Spleen (tissue), 11 donors: ENCODE results near the gene GSE1. TPM values are rescaled to one million over a fixed set of nuclear protein-coding genes. Genes with fewer than 3 reads are reported as not detected.
"Not testable (repeated sequence)": the region's sequence is repeated elsewhere in the genome, so short reads cannot be mapped to it uniquely, and the experiment has no call there.

Source experiments
- DNase-seq: peaks from one replicate; pipeline ENCODE4 v3.0.0-alpha.2; 2020
- H3K27ac ChIP-seq, 8 donors: fragments of 200-600 bp; sonication (generic) in 7 of 8; 1 replicate in 4 of 8; 2 replicates in 4 of 8; pipeline versions ENCODE4 v1.5.0 to v1.8.0; 2016 to 2021; ENCODE audit warnings: inconsistent platforms in 4 of 8, mild to moderate bottlenecking in 4 of 8, moderate library complexity in 1 of 8
- H3K27me3 ChIP-seq, 7 donors: fragments of 200-600 bp; sonication (generic) in 6 of 7; replicated peaks in 1 of 7; 1 replicate in 4 of 7; 2 replicates in 3 of 7; pipeline versions ENCODE4 v1.5.0 to v1.8.0; 2016 to 2021; ENCODE audit warnings: inconsistent platforms in 3 of 7, mild to moderate bottlenecking in 1 of 7
- H3K36me3 ChIP-seq, 6 donors: fragments of 200-600 bp; sonication (generic) in 5 of 6; 1 replicate in 4 of 6; 2 replicates in 2 of 6; pipeline versions ENCODE4 v1.5.0 to v1.8.0; 2016 to 2021; ENCODE audit warnings: inconsistent platforms in 2 of 6
- H3K4me1 ChIP-seq, 6 donors: fragments of 200-600 bp; sonication (generic) in 5 of 6; 1 replicate in 3 of 6; 2 replicates in 3 of 6; pipeline versions ENCODE4 v1.5.0 to v1.8.0; 2016 to 2021; ENCODE audit warnings: inconsistent platforms in 3 of 6
- H3K4me3 ChIP-seq, 8 donors: fragments of 200-600 bp; sonication (generic) in 7 of 8; 1 replicate in 4 of 8; 2 replicates in 4 of 8; pipeline versions ENCODE4 v1.5.0 to v1.8.0; 2016 to 2021; ENCODE audit warnings: inconsistent platforms in 4 of 8, mild to moderate bottlenecking in 4 of 8, moderate library complexity in 2 of 8
- H3K9me3 ChIP-seq, 8 donors: fragments of 200-600 bp; sonication (generic) in 7 of 8; 1 replicate in 4 of 8; 2 replicates in 4 of 8; pipeline versions ENCODE4 v1.5.0 to v1.8.0; 2016 to 2021; ENCODE audit warnings: inconsistent platforms in 4 of 8
- POLR2A ChIP-seq, 3 donors: fragments of 450-650 bp; IDR thresholded peaks; one replicate each; pipeline ENCODE4 v1.5.1; 2017; ENCODE audit warnings: antibody characterized with exemption in 3 of 3, mild to moderate bottlenecking in 1 of 3
- POLR2AphosphoS5 ChIP-seq, 3 donors: sonication (generic); formaldehyde crosslinking; IDR thresholded peaks; one replicate each; pipeline ENCODE4 v1.5.1; 2017; ENCODE audit warnings: antibody characterized with exemption in 3 of 3
- WGBS, 5 donors: extraction: QIAGEN DNeasy Blood & Tissue Kit in 3 of 5; methylation state at CpG; one replicate each; pipeline versions ENCODE4 v1.1.5 to v1.1.7; 2013 to 2018; 5-methylcytosine and 5-hydroxymethylcytosine counted together
- intact Hi-C: fragments of 100-400 bp; cut with DNase I; formaldehyde crosslinking; loops from one replicate; pipeline ENCODE4 v1.15.0; 2023; ENCODE audit warnings: low total_unique reads
- polyA plus RNA-seq, 3 donors: library from polyadenylated mRNA; stranded (reverse); fragments of 200-250 nt; gene quantifications; one replicate each; pipeline ENCODE4 v1.2.1, GENCODE V29; 2013
- total RNA-seq, 7 donors: library from RNA; depleted of rRNA in 3 of 7; stranded (reverse); fragments of >200 nt in 3 of 7; fragmentation: NEBNext Ultra II Directional in 4 of 7; extraction: Animal tissue kit (Norgen Biotek cat#: 25700) in 4 of 7; gene quantifications; one replicate each; pipeline versions ENCODE4 v1.1.0 to v1.2.1, GENCODE V29; 2016 to 2021
- TF ChIP-seq, protein P1 (sequence below), 11 experiments: fragments of 200-600 bp in 7 of 11; fragments of 450-650 bp in 4 of 11; sonication (generic) in 4 of 11; IDR thresholded peaks in 8 of 11; conservative IDR thresholded peaks in 3 of 11; 1 replicate in 7 of 11; 2 replicates in 4 of 11; pipeline versions ENCODE4 v1.4.0 to v1.8.0; 2016 to 2021; ENCODE audit warnings: antibody characterized with exemption in 11 of 11, inconsistent platforms in 4 of 11, mild to moderate bottlenecking in 1 of 11
- donor health status: healthy with polysubstance abuse.
- donor health status: DM: no; HTN: no; CAD: no; lungs with moderate emphysema.
- donor health status: DM: no; HTN: no; CAD: no.
- donor health status: Bipolar disorder and iron deficiency.
- donor health status: healthy.
- donor health status: DM: no; HTN: no; CAD: no.
- donor health status: DM: yes; HTN: yes; CAD: no.

GSE1 gene
- total and polyA plus RNA-seq, 10 donors, result 7.4 to 121 (median 86.3) TPM

- Histone ChIP-seq H3K36me3 (peaks cover 0 to 17% (median 0%) of the 10 kb centered on the region in 6 donors), H3K27me3 (no peaks in the 10 kb centered on the region), H3K9me3 (no peaks in the 10 kb centered on the region), H3K27ac (no peak overlapping the region), H3K4me3 (no peak overlapping the region), H3K4me1 (peaks cover 0 to 87% (median 30%) of the 10 kb centered on the region in 6 donors)
- no peak for DNase-seq
- WGBS, 5 donors, result 88 to 97% (median 92%) methylated on average over 6 to 11 of the region's 11 CpGs
- intact Hi-C loops, result no loop called here
- TF ChIP-seq, protein P1, sequence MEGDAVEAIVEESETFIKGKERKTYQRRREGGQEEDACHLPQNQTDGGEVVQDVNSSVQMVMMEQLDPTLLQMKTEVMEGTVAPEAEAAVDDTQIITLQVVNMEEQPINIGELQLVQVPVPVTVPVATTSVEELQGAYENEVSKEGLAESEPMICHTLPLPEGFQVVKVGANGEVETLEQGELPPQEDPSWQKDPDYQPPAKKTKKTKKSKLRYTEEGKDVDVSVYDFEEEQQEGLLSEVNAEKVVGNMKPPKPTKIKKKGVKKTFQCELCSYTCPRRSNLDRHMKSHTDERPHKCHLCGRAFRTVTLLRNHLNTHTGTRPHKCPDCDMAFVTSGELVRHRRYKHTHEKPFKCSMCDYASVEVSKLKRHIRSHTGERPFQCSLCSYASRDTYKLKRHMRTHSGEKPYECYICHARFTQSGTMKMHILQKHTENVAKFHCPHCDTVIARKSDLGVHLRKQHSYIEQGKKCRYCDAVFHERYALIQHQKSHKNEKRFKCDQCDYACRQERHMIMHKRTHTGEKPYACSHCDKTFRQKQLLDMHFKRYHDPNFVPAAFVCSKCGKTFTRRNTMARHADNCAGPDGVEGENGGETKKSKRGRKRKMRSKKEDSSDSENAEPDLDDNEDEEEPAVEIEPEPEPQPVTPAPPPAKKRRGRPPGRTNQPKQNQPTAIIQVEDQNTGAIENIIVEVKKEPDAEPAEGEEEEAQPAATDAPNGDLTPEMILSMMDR (IDR thresholded peaks at IDR 0.05 in 8 of 11, conservative IDR thresholded peaks at IDR 0.05 in 3 of 11), result no peak
- no peak for TF ChIP-seq POLR2A (IDR thresholded peaks at IDR 0.05)
- no peak for TF ChIP-seq POLR2AphosphoS5 (IDR thresholded peaks at IDR 0.05)
These were observed 21.7 kb upstream of the GSE1 start for GRCh38 chr16:85591381-85591780.

DNA sequence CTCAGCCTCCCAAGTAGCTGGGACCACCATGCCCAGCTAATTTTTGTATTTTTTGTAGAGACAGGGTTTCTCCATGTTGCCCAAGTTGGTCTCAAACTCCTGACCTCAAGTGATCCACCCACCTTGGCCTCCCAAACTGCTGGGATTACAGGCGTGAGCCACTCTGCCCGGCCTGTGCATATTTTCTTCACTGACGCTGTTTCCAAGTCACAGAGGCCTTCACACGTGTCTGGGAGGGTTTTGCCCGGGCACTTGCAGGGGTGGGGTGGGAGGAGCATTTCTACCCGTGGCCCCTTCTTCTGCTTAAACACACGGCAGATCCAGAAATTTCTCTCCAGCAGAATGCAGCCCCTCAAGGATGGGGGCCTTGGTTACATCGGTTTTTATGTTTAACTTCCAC lies 20.8 kb upstream of the GSE1 start:
- H3K27me3 ChIP-seq, H3K9me3 ChIP-seq, intact Hi-C loops, H3K4me3 ChIP-seq, DNase-seq, H3K27ac ChIP-seq: not testable (repeated sequence)
- Histone ChIP-seq H3K36me3 (peaks cover 0 to 18% (median 0%) of the 10 kb centered on the region in 6 donors), H3K4me1 (peaks cover 0 to 81% (median 28%) of the 10 kb centered on the region in 6 donors)
- 63 to 73% (median 67%) methylated on average over 8 of the region's 8 CpGs for WGBS, 5 donors

DNA sequence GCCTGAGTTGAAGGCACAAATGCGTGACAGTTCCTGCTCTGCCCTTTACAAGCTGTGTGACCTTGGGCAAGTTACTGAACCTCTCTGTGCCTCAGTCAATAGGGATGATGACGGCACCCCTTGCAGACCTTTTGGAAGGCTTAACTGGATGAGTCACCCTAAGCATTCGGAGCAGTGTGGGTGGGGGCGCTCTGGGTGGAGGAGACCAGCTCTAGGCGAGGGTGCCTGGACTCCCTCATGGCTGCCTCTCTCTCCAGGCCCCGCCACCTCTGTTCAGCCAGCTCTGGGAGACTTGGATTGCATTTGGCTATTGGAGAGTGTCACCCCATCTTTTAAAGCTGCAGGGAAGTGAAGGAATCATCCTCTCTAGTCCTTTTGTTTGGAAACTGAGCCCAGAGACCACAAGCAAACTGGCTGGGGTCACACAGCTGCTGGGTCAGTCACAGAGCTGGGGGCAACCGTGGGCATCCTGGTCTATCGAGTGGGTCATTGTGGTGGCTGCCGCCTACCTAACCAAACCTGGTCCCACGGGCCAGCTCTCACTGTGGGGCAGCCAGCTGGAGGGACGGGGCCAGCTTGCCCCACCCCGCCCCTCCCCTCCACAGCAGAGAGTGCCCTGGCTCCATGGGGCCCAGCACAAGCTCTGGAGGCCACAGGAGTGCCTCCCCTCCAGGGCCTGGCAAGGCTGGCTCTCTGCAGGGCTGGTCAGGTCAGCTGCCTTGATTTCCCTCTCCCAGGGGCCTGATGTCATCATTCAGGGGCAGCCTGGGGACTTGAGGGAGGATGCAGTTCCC lies 20.2 kb upstream of the GSE1 start:
- intact Hi-C loops, result no loop called here
- 82 to 95% (median 86%) methylated on average over 7 to 12 of the region's 12 CpGs for WGBS, 5 donors
- H3K4me3 ChIP-seq, result no peak overlapping the region
- H3K9me3 ChIP-seq, result no peaks in the 10 kb centered on the region
- TF ChIP-seq POLR2AphosphoS5 (IDR thresholded peaks at IDR 0.05), result no peak
- TF ChIP-seq POLR2A (IDR thresholded peaks at IDR 0.05), result no peak
- TF ChIP-seq, protein P1 (IDR thresholded peaks at IDR 0.05 in 8 of 11, conservative IDR thresholded peaks at IDR 0.05 in 3 of 11), result no peak
- peaks cover 0 to 80% (median 25%) of the 10 kb centered on the region in 6 donors for H3K4me1 ChIP-seq
- no peaks in the 10 kb centered on the region for H3K27me3 ChIP-seq
- peaks cover 0 to 18% (median 0%) of the 10 kb centered on the region in 6 donors for H3K36me3 ChIP-seq
- H3K27ac ChIP-seq, result peak overlapping the region in 1 of 8 donors; percentile 7
- DNase-seq, result no peak

DNA sequence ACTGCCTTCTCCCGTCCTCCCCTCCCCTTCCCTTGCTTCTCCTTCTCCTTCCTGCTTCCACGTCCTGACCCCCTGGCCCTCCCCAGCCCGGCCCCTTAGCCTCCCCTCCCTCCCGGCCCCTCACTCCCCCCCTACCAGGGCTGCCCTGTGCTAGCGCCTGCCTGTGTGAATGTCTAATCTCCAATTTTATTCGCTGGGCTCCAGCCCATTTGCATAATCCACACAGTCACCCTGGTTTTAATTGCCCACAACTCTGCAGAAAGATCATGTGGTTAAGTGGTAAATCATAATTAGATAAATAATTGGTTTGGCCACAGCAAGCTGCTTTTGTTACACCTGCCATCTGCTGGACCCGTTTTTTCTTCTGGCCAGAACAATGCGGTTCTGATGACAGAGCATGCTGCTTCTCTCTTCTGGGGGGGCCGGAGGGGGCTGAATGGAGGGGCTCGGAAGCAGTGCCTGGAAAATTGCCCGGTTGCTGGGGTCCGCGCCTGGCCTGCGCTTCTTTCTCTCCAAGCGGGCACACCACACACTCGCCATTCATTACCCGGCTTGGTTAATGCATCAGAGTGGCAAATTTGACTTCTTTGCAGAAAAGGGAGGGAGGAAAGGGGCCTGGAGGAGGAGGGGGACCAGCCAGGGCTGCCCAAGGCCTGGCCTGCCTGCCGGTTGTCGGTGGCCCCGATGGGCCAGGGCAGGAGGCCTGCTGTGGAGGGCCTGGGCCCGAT lies 19.5 kb upstream of the GSE1 start:
- WGBS, 5 donors, result 68 to 80% (median 74%) methylated on average over 18 to 21 of the region's 21 CpGs
- Histone ChIP-seq H3K27ac (no peak overlapping the region), H3K36me3 (peaks cover 0 to 25% (median 0%) of the 10 kb centered on the region in 6 donors), H3K9me3 (no peaks in the 10 kb centered on the region), H3K27me3 (no peaks in the 10 kb centered on the region), H3K4me1 (peaks cover 0 to 80% (median 21%) of the 10 kb centered on the region in 6 donors), H3K4me3 (no peak overlapping the region)
- no peak for DNase-seq
- TF ChIP-seq POLR2A (IDR thresholded peaks at IDR 0.05) (no peak), POLR2AphosphoS5 (IDR thresholded peaks at IDR 0.05) (no peak)
- TF ChIP-seq, protein P1 (IDR thresholded peaks at IDR 0.05 in 8 of 11, conservative IDR thresholded peaks at IDR 0.05 in 3 of 11), result no peak
- intact Hi-C loops, result no loop called here
